B cell (primary cell): ENCODE measurements around the gene GHR. TPM values are rescaled to one million over a fixed set of nuclear protein-coding genes. Genes with fewer than 3 reads are reported as not detected.

Experiments used
- ATAC-seq: fragments of 200-7000 bp; cut with Tn5 transposase; one replicate; pipeline ENCODE4 v1.10.0; 2021; ENCODE audit warnings: low read depth, mild to moderate bottlenecking, moderate number of reproducible peaks, moderate library complexity
- CTCF ChIA-PET: fragments of 350-600 bp; sonication (Branson Sonifier 250); formaldehyde crosslinking; loops from one replicate; lab custom pipeline; 2021; ENCODE audit warnings: antibody characterized with exemption, inconsistent platforms; lab: Charles Lee
- POLR2A ChIA-PET: fragments of 350-600 bp; sonication (Branson Sonifier 250); formaldehyde crosslinking; loops from one replicate; lab custom pipeline; 2021; ENCODE audit warnings: antibody characterized with exemption; lab: Charles Lee
- DNase-seq: peaks from one replicate; pipeline ENCODE4 v3.0.0; 2013
- H2AFZ ChIP-seq: 2 replicates; pipeline ENCODE4 v1.6.1; 2012; ENCODE audit warnings: mild to moderate bottlenecking, low read depth, low read length; ENCODE audit not compliant: insufficient read depth, poor library complexity, severe bottlenecking
- H3K27ac ChIP-seq, 2 donors: 1 replicate in 1 of 2; 2 replicates in 1 of 2; pipeline ENCODE4 v1.5.1; 2012 to 2013; ENCODE audit warnings: low read length in 2 of 2, mild to moderate bottlenecking in 2 of 2, moderate library complexity in 1 of 2
- H3K27me3 ChIP-seq, 4 experiments: fragments of 200-600 bp in 1 of 4; sonication (generic) in 1 of 4; replicated peaks in 1 of 4; 1 replicate in 2 of 4; 2 replicates in 2 of 4; pipeline versions ENCODE4 v1.6.1 to v1.7.0; 2013 to 2016; ENCODE audit warnings: low read length in 3 of 4, mild to moderate bottlenecking in 2 of 4, mixed read lengths in 1 of 4, moderate library complexity in 1 of 4; ENCODE audit not compliant: insufficient read depth in 4 of 4, control insufficient read depth in 3 of 4; ENCODE audit errors: control extremely low read depth in 1 of 4
- H3K36me3 ChIP-seq, 2 experiments: replicated peaks in 1 of 2; 1 replicate in 1 of 2; 2 replicates in 1 of 2; pipeline versions ENCODE4 v1.6.1 to v1.7.1; 2013; ENCODE audit warnings: low read length in 1 of 2; ENCODE audit not compliant: insufficient read depth in 2 of 2, control insufficient read depth in 1 of 2; ENCODE audit errors: control extremely low read depth in 1 of 2, extremely low read depth in 1 of 2
- H3K4me1 ChIP-seq, 2 donors: fragments of 200-600 bp in 1 of 2; sonication (generic) in 1 of 2; 1 replicate in 1 of 2; 2 replicates in 1 of 2; pipeline versions ENCODE4 v1.5.1 to v1.6.1; 2013 to 2017; ENCODE audit warnings: low read length in 2 of 2; ENCODE audit not compliant: control insufficient read depth in 2 of 2, insufficient read depth in 2 of 2
- H3K4me2 ChIP-seq: replicated peaks from 2 replicates; pipeline ENCODE3; 2012; ENCODE audit warnings: mild to moderate bottlenecking, low read depth, low read length; ENCODE audit not compliant: poor library complexity, severe bottlenecking
- H3K4me3 ChIP-seq, 5 experiments: fragments of 200-600 bp in 1 of 5; sonication (generic) in 1 of 5; 1 replicate in 3 of 5; 2 replicates in 2 of 5; pipeline versions ENCODE4 v1.5.1 to v1.7.0; 2011 to 2016; ENCODE audit warnings: low read length in 4 of 5, mild to moderate bottlenecking in 4 of 5, low read depth in 2 of 5, control low read depth in 1 of 5, moderate library complexity in 1 of 5; ENCODE audit not compliant: insufficient read depth in 1 of 5; ENCODE audit errors: control extremely low read depth in 1 of 5, extremely low read depth in 1 of 5
- H3K79me2 ChIP-seq: fragments of 200-600 bp; sonication (generic); one replicate; pipeline ENCODE4 v1.6.0; 2016; ENCODE audit warnings: low read length; ENCODE audit not compliant: control insufficient read depth, insufficient read depth
- H3K9ac ChIP-seq: fragments of 200-600 bp; sonication (generic); 2 replicates; pipeline ENCODE4 v1.6.1; 2017; ENCODE audit warnings: mild to moderate bottlenecking, low read length, moderate library complexity
- H3K9me3 ChIP-seq, 3 donors: one replicate each; pipeline versions ENCODE4 v1.6.1 to v1.7.1; 2013; ENCODE audit warnings: low read length in 2 of 3; ENCODE audit not compliant: control insufficient read depth in 2 of 3, insufficient read depth in 1 of 3; ENCODE audit errors: control extremely low read depth in 1 of 3
- H4K20me1 ChIP-seq: 2 replicates; pipeline ENCODE4 v1.6.0; 2012; ENCODE audit warnings: mild to moderate bottlenecking, low read length; ENCODE audit not compliant: insufficient read depth, control insufficient read depth, poor library complexity, severe bottlenecking
- H3K27ac Mint-ChIP-seq: one replicate; pipeline ENCODE4 v1.8.0; 2021; ENCODE audit warnings: mixed read lengths
- H3K27me3 Mint-ChIP-seq: one replicate; pipeline ENCODE4 v1.8.0; 2021; ENCODE audit warnings: mixed read lengths
- H3K4me1 Mint-ChIP-seq: one replicate; pipeline ENCODE4 v1.8.0; 2021; ENCODE audit warnings: mixed read lengths
- H3K4me3 Mint-ChIP-seq: one replicate; pipeline ENCODE4 v1.8.0; 2021; ENCODE audit warnings: mixed read lengths
- H3K9me3 Mint-ChIP-seq: one replicate; pipeline ENCODE4 v1.8.0; 2022; ENCODE audit warnings: mixed read lengths; ENCODE audit not compliant: insufficient read depth
- CTCF ChIP-seq: fragments of 200-600 bp; IDR thresholded peaks from one replicate; pipeline ENCODE4 v1.8.0; 2022; ENCODE audit warnings: antibody characterized with exemption, mild to moderate bottlenecking
- EZH2 ChIP-seq: IDR thresholded peaks from 2 replicates; pipeline ENCODE4 v1.6.1; 2012; ENCODE audit warnings: borderline replicate concordance, low read depth, mild to moderate bottlenecking, moderate library complexity, low read length; ENCODE audit not compliant: insufficient read depth, poor library complexity, severe bottlenecking
- WGBS: methylation state at CpG from one replicate; pipeline ENCODE4 v1.1.5; 2013; ENCODE audit warnings: missing lambda C conversion rate; ENCODE audit not compliant: insufficient coverage; 5-methylcytosine and 5-hydroxymethylcytosine counted together
- intact Hi-C: fragments of 100-400 bp; cut with micrococcal nuclease; formaldehyde crosslinking; loops from one replicate; pipeline ENCODE4 v1.10.0; 2022
- polyA plus RNA-seq: library from polyadenylated mRNA; depleted of rRNA; stranded (reverse); fragments of >200 nt; gene quantifications from 2 replicates; pipeline ENCODE4 v1.2.3, GENCODE V29; 2012
- total RNA-seq, 2 donors: library from RNA; stranded (reverse); fragments of 120-200 nt in 1 of 2; gene quantifications; 1 replicate in 1 of 2; 2 replicates in 1 of 2; pipeline versions ENCODE4 v1.2.3 to v1.2.4, GENCODE V29; 2013 to 2022

GHR gene
- total and polyA plus RNA-seq, 2 donors (not counting 1 experiment from before 2014, with no cell fraction given) = not detected

- Histone ChIP-seq H3K9me3 (peaks cover 0 to 2% (median 0%) of the 10 kb centered on the region in 3 donors), H3K4me1 (no peaks in the 10 kb centered on the region), H4K20me1 (no peaks in the 10 kb centered on the region), H3K27me3 (peaks cover 0 to 3% (median 0%) of the 10 kb centered on the region in 4 experiments), H3K4me3 (no peak overlapping the region), H3K36me3 (no peaks in the 10 kb centered on the region), H3K79me2 (no peaks in the 10 kb centered on the region), H2AFZ (no peak overlapping the region), H3K4me2 (no peak overlapping the region), H3K9ac (no peak overlapping the region), H3K27ac (no peak overlapping the region)
- TF ChIP-seq EZH2 = no peak
- ChIA-PET POLR2A (no interaction called here), CTCF (no interaction called here)
- intact Hi-C loops = no loop called here
- DNase-seq = no peak
- H3K9me3 Mint-ChIP-seq = no peaks in the 10 kb centered on the region
- peaks cover 30% of the 10 kb centered on the region for H3K27me3 Mint-ChIP-seq
- 83% methylated on average over 1 of the region's 3 CpGs for WGBS
- no peak overlapping the region for H3K4me3 Mint-ChIP-seq
- H3K27ac Mint-ChIP-seq = no peak overlapping the region
- peaks cover 4% of the 10 kb centered on the region for H3K4me1 Mint-ChIP-seq
- ATAC-seq = no peak
Observed at GRCh38 chr5:42612750-42613366, 189.6 kb downstream of the GHR start.

- DNase-seq = no peak
- Mint-ChIP-seq H3K9me3 (no peaks in the 10 kb centered on the region), H3K27me3 (peaks cover 20% of the 10 kb centered on the region), H3K27ac (no peak overlapping the region), H3K4me1 (peaks cover 8% of the 10 kb centered on the region), H3K4me3 (no peak overlapping the region)
- Histone ChIP-seq H3K27me3 (no peaks in the 10 kb centered on the region), H3K9ac (no peak overlapping the region), H3K79me2 (no peaks in the 10 kb centered on the region), H3K9me3 (no peaks in the 10 kb centered on the region), H2AFZ (no peak overlapping the region), H3K36me3 (no peaks in the 10 kb centered on the region), H3K4me2 (no peak overlapping the region), H4K20me1 (no peaks in the 10 kb centered on the region), H3K27ac (no peak overlapping the region), H3K4me3 (no peak overlapping the region), H3K4me1 (peaks cover 0 to 3% of the 10 kb centered on the region in 2 donors)
- ATAC-seq = no peak
- POLR2A ChIA-PET = no interaction called here
- CTCF ChIA-PET = interaction anchor here (0.5 kb wide), 1 partner anchor 33 kb away, joined by 3 read pairs; no protein-coding TSS in a partner anchor
- no peak for TF ChIP-seq CTCF
- no peak for TF ChIP-seq EZH2
- intact Hi-C loops = no loop called here
Observed at GRCh38 chr5:42614509-42614908, 191.3 kb downstream of the GHR start.
